Stimulated activated CD4-positive, alpha-beta T cell treated with anti-CD3 and anti-CD28 coated beads, TNF-alpha, amount 100 ng/mL, for 4 hours (primary cell): ENCODE measurements around the gene EHD1.
A peak's percentile ranks its signal among the peaks of the same experiment; 100 is the strongest.

ENCODE experiments used
- DNase-seq, 3 experiments: peaks; one replicate each; pipeline ENCODE4 v3.0.0-alpha.2; 2020; ENCODE audit warnings: low read depth in 3 of 3

Gene EHD1

GRCh38 chr11:64909653-64910343, 31.4 kb upstream of the EHD1 start:
- no peak for DNase-seq

- DNase-seq: no peak
Observed at GRCh38 chr11:64908766-64909165, 30.3 kb upstream of the EHD1 start.

- no peak for DNase-seq
Observed at GRCh38 chr11:64906314-64906635, 27.9 kb upstream of the EHD1 start.

GRCh38 chr11:64905516-64906313, 27.3 kb upstream of the EHD1 start:
- no peak for DNase-seq

- no peak for DNase-seq
Observed at GRCh38 chr11:64903291-64903833, 24.9 kb upstream of the EHD1 start.

- no peak for DNase-seq
Observed at GRCh38 chr11:64902102-64902900, 23.9 kb upstream of the EHD1 start.

- no peak for DNase-seq
Observed at GRCh38 chr11:64900774-64901173, 22.4 kb upstream of the EHD1 start.

GRCh38 chr11:64900263-64900678, 21.9 kb upstream of the EHD1 start:
- DNase-seq: peak; percentile 27 to 63 (median 51)

GRCh38 chr11:64898541-64898940, 20.1 kb upstream of the EHD1 start:
- no peak for DNase-seq

- no peak for DNase-seq
Observed at GRCh38 chr11:64898076-64898445, 19.6 kb upstream of the EHD1 start.

- no peak for DNase-seq
Observed at GRCh38 chr11:64897381-64898075, 19.1 kb upstream of the EHD1 start.

- DNase-seq: no peak
Observed at GRCh38 chr11:64896448-64897022, 18.1 kb upstream of the EHD1 start.

GRCh38 chr11:64894812-64895452, 16.5 kb upstream of the EHD1 start:
- DNase-seq: no peak

GRCh38 chr11:64894070-64894811, 15.8 kb upstream of the EHD1 start:
- DNase-seq: peak; percentile 79 to 92 (median 85)

GRCh38 chr11:64893194-64894069, 15.0 kb upstream of the EHD1 start:
- DNase-seq: no peak

GRCh38 chr11:64892838-64893193, 14.4 kb upstream of the EHD1 start:
- no peak for DNase-seq

GRCh38 chr11:64892411-64892831, 14.0 kb upstream of the EHD1 start:
- no peak for DNase-seq

GRCh38 chr11:64891880-64892279, 13.5 kb upstream of the EHD1 start:
- no peak for DNase-seq

GRCh38 chr11:64891215-64891848, 12.9 kb upstream of the EHD1 start:
- DNase-seq: no peak
